GM18499 (cell line): Measurements from ENCODE around the gene ZBED1.
"Not testable (repeated sequence)": the region's sequence is repeated elsewhere in the genome, so short reads cannot be mapped to it uniquely, and the experiment has no call there.

Experiments used
- ATAC-seq: cut with Tn5 transposase; IDR thresholded peaks from one replicate; pipeline ENCODE4 v1.9.1; 2021; ENCODE audit warnings: moderate number of reproducible peaks; ENCODE audit not compliant: insufficient read depth, unreplicated experiment

The ZBED1 gene

DNA sequence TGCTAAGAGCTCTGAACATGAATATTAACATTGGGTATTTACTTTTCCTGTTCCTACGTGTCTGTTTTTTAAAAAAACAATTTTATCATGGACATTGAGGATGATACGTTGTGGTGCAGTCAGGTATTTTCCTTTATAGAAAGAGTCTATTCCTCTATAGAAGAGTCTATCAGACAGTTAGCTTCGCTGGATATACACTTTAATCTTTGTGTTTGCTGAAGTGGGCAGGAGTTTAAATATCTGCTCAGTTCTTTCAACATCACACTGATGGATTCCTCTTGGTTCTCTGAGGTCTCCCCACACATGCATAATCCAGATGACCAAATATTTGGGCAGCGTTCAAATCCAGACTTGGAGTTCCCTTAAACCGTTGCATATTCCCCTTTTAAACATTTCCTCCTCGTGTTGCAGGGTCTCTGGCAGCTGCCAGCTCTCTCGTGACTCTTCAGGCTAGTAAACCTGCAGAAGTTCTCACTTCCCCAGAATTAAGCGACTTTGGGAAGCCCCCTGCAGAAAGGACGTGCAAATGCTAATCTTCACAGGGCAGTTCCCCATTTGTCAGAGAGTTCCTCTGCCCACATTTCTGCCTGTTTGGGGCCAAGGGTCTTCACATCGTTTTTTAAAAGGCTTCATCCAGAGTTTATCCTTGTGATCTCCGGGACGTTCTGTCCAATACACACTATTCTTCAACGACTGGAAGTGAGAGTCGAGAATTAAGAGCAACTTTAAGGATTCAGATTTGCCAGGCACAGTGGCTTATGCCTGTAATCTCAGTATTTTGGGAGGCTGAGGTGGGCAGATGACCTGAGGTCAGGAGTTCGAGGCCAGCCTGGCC is 20.5 kb upstream of the ZBED1 start:
- peak; percentile 60 for ATAC-seq

DNA sequence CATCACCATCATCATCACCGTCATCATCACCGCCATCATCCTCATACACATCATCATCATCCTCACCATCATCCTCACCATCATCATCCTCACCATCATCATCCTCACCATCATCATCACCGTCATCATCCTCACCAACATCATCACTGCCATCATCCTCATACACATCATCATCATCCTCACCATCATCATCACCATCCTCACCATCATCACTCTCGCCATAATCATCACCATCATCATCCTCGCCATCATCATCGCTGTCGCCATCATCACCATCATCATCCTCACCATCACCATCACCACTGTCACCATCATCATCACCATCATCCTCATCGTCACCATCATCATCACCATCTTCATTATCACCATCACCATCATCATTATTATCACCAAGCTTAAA is 19.8 kb upstream of the ZBED1 start:
- ATAC-seq = no peak

DNA sequence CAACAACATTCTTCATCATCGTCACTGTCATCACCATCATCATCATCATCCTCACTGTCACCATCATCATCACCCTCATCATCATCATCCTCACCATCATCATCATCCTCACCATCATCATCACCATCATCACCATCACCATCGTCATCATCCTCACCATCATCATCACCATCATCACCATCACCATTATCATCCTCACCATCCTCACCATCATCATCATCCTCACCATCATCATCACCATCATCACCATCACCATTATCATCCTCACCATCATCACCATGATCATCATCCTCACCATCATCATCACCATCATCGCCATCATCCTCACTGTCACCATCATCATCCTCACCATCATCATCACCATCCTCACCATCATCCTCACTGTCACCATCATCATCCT is 18.9 kb upstream of the ZBED1 start:
- ATAC-seq = not testable (repeated sequence)

DNA sequence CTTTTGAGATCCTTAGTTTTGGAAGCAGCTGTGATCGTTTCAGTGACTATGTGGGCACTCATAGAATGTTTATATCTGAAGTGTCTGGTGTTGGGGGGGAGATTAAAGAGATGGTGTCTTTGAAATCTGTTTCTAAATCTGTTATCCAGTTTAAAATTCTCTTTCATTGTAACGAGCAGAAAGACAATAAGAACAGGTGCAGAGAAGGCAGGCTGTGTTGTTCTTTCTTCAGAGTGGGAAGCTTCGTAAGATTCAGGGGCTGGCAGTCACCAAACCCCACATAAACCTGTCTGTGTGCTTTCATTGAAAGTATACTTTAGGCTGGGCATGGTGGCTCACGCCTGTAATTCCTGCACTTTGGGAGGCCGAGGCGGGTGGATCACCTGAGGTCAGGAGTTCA is 16.3 kb upstream of the ZBED1 start:
- no peak for ATAC-seq

- ATAC-seq = peak; percentile 66
These were observed 15.8 kb upstream of the ZBED1 start for GRCh38 chrX:2516623-2517022.

DNA sequence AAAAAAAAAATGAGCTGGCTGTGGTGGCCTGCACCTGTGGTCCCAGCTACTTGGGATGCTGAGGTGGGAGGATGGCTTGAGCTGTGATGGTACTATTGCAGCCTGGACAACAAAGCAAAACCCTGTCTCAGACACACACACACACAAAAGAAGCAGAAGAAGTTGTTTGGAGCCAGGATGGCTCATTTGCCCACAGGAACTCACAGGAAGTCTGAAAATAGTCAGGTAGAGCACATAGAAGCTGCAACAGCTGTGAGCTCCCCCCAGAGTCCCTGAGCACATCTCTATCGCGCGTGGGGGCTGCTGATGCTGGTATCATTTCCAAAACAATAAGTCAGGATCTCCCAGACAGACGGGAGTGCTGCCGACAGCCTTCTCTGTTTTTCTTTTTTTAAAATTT is 13.4 kb upstream of the ZBED1 start:
- no peak for ATAC-seq

DNA sequence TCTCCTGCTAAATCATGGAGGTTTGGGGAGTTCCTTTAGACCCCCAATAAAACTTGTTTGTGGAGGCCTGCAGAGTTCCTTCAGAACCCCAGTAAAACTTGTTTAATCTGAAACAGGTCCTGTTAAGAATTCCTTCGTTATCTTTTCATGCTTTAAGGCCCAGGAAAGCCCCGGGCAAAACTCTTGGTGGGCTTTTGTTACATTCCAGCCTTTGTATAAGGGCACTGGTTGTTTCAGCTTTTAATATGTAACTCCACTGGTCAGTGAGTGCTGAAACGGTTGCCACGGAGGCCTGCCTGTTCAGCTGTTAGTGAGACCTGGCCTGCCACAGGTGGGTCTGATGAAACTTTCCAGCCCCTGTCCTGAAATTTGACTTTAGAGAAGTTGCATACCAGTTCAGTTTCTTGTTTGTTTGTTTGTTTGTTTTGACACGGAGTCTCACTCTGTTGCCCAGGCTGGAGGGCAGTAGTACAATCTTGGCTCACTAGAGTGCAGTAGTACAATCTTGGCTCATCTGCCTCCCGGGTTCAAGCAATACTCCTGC is 12.4 kb upstream of the ZBED1 start:
- no peak for ATAC-seq

- ATAC-seq = no peak
These were observed 11.7 kb upstream of the ZBED1 start for GRCh38 chrX:2512501-2512900.

- ATAC-seq = no peak
These were observed 10.6 kb upstream of the ZBED1 start for GRCh38 chrX:2511326-2511725.

DNA sequence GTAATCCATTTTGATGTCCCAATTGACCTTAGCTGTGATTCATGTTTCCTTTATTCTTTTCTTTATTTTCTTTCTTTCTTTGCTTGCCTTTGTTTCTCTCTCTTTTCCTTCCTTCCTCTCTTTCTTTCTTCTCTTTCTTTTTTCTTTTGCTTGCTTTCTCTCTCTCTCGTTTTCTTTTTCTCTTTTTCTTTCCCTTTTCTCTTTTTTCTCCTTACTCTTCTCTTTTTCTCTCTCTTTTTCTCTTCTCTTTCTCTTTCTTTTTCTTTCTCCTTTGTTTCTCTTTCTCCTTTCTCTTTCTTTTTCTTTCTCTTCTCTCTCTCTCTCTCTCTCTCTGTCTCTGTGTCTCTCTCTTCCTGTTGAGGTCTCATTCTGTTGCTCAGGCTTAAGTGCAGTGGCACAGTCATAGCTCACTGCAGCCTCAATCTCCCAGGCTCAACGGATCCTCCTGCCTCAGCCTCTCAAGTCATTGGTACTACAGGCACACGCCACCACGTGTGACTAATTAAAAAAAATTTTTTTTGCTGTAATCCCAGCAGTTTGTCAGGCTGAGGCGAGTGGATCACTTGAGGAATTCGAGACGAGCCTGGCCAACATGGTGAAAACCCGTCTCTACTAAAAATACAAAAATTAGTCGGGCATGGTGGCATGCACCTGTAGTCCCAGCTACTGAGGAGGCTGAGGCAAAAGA is 8.0 kb upstream of the ZBED1 start:
- ATAC-seq = no peak

GRCh38 chrX:2507904-2508627 is 7.3 kb upstream of the ZBED1 start:
- ATAC-seq = no peak

- ATAC-seq = no peak
These were observed 6.4 kb upstream of the ZBED1 start for GRCh38 chrX:2507196-2507595.

- ATAC-seq = not testable (repeated sequence)
These were observed 4.6 kb upstream of the ZBED1 start for GRCh38 chrX:2505341-2505740.

GRCh38 chrX:2504706-2505332 is 4.0 kb upstream of the ZBED1 start:
- ATAC-seq = no peak

DNA sequence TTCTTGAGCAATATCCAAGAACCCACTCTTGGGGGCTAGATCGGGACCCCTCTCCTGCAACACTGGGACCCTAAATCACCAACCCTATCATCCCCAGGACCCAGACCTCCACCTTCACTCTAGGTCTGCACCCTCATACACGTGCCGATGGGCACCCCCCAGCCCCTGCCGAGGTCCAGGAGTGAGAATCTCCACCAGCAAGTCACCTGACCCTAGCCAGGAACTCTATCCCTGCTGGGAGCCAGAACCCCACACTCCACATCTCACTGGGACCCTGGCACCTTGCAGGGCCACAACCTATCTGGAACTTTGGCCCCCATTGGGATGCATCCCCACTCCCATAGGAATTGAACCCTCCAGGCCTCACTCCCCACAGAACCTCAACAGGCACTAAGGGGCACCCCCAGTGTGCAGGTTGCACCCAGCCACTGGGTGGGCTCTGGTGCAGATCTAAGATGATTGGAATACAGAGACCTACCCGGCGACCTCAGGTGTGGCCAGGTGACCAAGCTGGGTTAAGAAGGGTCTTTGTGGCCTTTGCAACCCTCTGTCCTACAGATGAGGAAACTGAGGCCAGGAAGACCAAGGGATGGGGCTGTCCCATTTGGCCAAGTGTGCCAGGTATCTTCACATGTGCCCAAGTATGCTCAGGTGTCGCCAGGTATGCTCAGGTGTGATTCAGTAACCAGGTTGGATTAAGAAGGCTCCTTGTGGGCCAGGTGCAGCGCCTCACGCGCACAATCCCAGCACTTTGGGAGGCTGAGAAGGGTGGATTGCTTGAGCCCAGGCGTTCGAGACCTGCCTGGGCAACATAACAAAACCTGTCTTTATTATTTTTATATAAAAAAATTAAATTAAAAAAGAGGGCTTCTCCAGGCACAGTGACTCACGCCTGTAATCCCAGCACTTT is 3.1 kb upstream of the ZBED1 start:
- no peak for ATAC-seq

DNA sequence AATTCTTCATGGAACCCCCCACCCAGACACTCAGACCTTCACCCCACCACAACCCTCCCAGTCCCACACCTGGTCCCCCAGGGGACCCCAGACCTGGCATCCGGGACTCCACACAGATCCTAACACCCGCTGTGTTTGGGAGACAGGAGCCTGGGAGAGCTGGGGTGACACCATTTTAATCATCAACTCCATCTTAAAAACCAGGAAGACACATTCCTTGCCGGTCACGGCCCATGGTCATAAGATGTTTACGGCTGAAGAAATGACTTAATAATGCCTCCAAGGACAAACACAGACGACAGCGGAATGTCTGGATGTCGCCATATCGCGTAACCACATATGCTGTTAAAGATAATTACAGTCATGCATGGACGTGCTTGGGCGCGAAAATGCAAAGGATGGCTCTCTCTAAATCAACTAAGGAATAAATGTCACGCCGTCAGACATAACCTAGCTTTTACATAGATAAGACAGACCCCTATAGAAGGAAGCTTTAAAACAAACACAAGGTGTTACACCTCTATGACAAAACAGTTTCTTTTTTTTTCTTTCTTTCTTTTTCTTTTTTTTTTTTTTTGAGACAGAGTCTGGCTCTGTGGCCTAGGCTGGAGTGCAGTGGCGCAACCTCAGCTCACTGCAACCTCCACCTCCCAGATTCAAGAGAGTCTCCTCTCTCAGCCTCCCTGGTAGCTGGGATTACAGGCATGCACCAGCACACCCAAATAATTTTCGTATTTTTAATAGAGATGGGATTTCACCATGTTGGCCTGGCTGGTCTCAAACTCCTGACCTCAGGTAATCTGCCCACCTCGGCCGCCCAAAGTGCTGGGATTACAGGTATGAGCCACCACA is 2.1 kb upstream of the ZBED1 start:
- no peak for ATAC-seq

DNA sequence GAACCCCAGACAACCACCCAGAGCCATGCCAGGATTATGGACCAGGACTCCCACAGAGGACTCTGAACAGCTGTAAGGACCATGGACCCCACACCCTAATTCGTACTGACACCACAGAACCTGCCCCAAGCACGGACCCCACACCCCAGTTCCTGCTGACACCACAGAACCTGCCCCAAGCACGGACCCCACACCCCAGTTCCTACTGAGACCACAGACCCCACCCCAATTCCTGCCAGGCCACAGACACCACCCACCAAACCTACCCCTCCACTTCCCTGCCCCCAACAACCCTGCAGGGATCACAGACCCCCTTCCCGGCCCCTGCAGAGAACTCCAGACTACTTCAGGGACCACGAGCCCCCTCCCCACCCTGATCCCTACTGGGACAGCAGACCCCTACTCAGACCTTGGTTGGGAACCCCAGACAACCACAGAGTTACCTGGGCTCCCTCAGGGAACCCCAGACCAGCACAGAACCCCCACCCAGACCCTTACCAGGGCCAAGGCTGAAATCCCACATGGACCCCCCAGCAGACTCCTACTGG is 1.4 kb upstream of the ZBED1 start:
- ATAC-seq = no peak

- ATAC-seq = no peak
These were observed 855 bp upstream of the ZBED1 start for GRCh38 chrX:2501559-2502102.
